ENCODE results near the gene MRPS22.

GRCh38 chr3:139346771-139347170 is 3.0 kb downstream of the MRPS22 start:
- TF ChIP-seq MYC (IDR thresholded peaks at IDR 0.05; ENCODE audit: low read depth, low read length) (no peak), JUN (IDR thresholded peaks at IDR 0.05; ENCODE audit: borderline replicate concordance, insufficient read depth, insufficient read length, low read depth) (no peak), CTCF (IDR thresholded peaks at IDR 0.05; ENCODE audit: extremely low read depth in 1 of 2, insufficient read depth in 1 of 2, low read depth in 1 of 2, low read length in 2 of 2) (no peak), POLR2A (IDR thresholded peaks at IDR 0.05; ENCODE audit: low read depth, low read length) (no peak), EZH2 (IDR thresholded peaks at IDR 0.05; ENCODE audit: borderline replicate concordance, low read depth, low read length, severe bottlenecking) (no peak), GATA2 (IDR thresholded peaks at IDR 0.05; ENCODE audit: insufficient read depth, insufficient read length, low read depth, low read length) (no peak), FOS (IDR thresholded peaks at IDR 0.05; ENCODE audit: borderline replicate concordance, insufficient read depth, low read length) (no peak)

All from endothelial cell of umbilical vein (primary cell).